GM12873 (cell line): ENCODE results near the gene TEX48.

Experiments used
- TF ChIP-seq, protein P1 (sequence below): IDR thresholded peaks from 2 replicates; pipeline ENCODE4 v1.5.1; 2012; ENCODE audit warnings: low read depth, mild to moderate bottlenecking, moderate library complexity, low read length, control low read depth; ENCODE audit not compliant: insufficient read depth; ENCODE audit errors: missing control alignments

The TEX48 gene

DNA sequence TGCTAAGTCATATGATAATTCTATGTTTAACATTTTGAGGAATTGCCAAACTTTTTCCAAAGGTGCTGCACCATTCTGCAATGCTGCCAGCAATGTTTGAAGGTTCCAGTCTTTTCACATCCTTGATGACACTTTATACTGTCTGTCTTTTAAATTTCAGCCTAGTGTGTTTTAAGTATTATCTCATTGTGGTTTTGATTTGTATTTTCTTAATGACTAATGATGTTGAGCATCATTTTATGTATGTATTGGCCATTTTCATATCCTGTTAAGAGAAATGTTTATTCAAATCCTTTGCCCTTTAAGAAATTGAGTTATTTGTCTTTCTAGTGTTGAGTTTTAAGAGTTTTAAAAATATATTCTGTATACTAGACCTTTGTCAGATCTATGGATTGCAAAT is 5.0 kb upstream of the TEX48 start:
- TF ChIP-seq, protein P1, sequence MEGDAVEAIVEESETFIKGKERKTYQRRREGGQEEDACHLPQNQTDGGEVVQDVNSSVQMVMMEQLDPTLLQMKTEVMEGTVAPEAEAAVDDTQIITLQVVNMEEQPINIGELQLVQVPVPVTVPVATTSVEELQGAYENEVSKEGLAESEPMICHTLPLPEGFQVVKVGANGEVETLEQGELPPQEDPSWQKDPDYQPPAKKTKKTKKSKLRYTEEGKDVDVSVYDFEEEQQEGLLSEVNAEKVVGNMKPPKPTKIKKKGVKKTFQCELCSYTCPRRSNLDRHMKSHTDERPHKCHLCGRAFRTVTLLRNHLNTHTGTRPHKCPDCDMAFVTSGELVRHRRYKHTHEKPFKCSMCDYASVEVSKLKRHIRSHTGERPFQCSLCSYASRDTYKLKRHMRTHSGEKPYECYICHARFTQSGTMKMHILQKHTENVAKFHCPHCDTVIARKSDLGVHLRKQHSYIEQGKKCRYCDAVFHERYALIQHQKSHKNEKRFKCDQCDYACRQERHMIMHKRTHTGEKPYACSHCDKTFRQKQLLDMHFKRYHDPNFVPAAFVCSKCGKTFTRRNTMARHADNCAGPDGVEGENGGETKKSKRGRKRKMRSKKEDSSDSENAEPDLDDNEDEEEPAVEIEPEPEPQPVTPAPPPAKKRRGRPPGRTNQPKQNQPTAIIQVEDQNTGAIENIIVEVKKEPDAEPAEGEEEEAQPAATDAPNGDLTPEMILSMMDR = no peak

DNA sequence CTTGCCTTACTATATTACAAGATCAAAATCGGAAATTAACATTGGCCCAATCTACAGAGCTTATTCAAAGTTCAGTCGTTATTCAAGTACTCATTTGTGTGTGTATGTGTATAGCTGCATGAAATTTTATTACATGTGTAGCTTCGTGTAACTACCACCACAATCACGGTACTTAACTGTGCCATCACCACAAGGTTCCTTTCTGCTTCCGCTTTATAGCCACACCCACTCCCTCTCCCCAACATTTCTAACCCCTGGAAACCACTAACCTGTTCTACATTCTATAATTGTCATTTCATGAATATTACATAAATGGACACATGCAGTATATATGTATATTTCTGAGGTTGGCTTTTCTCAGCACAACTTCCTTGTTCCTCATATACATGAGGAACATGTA is 4.0 kb upstream of the TEX48 start:
- TF ChIP-seq, protein P1 = no peak

DNA sequence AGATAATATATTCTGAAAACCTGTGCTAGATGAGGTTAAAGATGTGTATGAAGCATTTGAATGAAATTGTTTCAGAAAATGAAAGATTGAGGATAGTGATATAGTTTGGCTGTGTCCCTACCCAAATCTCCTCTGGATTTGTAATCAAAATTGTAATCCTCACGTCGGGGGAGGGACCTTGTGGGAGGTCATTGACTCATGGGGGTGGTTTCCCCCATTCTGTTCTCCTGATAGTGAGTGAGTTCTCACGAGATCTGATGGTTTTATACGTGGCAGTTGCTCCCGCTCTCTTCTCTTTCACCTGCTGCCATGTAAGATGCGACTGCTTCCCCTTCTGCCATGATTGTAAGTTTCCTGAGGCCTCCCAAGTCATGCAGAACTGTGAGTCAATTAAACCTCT is 2.0 kb upstream of the TEX48 start:
- TF ChIP-seq, protein P1 = no peak

DNA sequence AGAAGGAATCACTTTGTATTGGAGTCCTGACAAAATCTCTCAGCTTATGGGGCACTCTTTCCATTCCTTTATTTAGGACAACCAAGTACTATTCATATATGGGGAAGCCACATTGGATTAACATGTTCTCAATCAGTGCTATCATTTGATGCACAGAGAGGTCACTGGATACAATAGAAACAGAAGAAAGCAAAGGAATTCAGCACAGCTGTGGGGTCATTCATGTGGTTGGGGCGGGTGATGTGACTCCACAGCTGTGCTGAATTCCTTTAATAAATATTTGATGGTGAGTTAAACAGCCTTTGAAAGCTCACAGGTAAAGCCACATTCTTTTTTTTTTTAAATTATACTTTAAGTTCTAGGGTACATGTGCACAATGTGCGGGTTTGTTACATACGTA is 854 bp upstream of the TEX48 start:
- TF ChIP-seq, protein P1 = no peak

DNA sequence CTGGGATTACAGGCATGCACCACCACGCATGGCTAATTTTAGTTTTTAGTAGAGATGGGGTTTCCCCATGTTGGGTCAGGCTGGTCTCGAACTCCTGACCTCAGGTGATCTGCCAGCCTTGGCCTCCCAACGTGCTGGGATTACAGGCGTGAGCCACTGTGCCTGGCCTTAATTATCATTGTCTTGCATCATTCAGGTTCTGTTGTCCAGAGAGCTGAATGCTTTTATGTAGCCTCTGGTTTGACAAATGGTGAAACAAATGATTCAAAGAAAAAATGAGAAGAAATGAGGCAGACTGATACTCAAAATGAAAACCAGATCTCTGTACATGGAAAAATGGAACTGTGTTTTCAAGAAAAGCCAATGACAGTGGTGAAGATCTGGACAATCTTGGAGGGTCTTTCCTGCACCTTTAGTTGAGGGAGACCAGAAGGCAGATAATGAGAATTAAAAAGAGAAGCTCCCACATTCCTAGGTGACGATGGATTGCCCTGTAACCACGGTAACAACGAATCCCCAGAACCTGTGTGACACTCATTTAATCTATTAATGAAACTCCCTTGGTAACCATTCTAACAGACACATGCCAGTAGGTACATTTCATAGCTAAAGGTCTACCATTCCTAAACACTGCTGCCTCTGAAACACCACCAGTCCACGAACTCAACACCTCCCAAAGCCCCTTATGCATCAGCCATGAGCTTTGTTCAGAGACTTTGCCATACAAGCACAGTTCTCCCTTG is 1.6 kb downstream of the TEX48 start:
- TF ChIP-seq, protein P1 = no peak

DNA sequence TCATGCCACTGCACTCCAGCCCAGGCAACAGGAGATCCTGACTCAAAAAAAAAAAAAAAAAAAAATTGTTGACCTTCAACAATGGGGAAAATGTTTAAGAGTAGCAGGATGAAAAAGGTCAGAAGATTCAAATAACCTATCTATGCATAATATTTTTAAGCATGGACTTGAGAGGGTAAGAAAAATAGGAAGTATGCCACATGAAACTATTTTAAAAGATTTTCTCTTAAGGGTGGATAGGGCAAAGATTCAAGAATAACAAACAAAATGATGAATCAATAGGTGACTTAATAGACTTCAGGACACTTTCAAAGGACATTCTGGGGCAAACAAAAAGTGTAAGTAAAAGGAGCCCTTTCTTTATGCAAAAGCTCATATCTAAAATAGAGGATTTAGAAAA is 3.2 kb downstream of the TEX48 start:
- TF ChIP-seq, protein P1 = no peak

DNA sequence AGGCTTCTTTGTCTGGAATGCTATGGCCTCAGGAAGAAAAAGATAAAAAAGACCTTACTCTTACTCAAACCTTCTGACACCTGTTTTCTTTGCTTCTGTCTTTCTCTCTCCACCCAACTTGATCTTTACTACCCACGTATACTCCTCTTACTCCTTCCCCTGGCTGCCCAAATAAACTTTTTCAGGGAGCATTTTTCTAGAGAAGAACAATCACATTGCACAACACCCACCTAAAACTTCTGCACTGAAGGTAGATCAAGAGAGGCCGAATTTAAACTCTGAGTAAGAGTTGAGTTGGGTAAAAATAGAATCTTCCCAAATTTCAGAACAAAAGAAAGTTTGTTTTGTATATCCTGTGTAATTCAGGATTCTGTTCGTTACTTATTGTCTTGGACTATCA is 3.9 kb downstream of the TEX48 start:
- TF ChIP-seq, protein P1 = no peak

DNA sequence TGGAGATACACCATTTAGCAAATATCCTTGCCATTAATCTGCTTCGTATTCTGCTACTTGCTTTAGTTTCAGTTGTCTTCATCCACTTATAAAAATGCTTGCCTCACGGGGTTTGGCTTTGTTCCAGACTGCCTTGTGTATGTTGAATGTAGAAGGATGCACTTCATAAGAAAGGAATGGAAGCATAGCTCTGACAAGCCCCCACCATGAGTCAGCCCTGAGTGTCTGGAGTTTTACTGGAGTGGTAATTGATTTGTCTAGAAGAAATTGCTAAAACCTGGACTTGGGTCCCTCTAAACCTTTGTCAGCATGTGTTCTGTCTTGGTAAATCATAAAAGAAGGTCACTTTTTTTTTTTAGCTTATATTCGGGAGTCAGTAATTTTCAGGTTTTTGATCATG is 4.6 kb downstream of the TEX48 start:
- TF ChIP-seq, protein P1 = no peak
